Spinal cord (tissue), 10 donors: ENCODE measurements around the gene ZNFX1. TPM values are rescaled to one million over a fixed set of nuclear protein-coding genes. Genes with fewer than 3 reads are reported as not detected.
"Not testable (repeated sequence)": the region's sequence is repeated elsewhere in the genome, so short reads cannot be mapped to it uniquely, and the experiment has no call there.

Experiments
- DNase-seq, 6 donors: peaks; one replicate each; pipeline versions ENCODE4 v3.0.0 to v3.0.0-alpha.2; 2013 to 2015; ENCODE audit warnings: low spot score in 6 of 6, low read depth in 4 of 6
- H3K27ac ChIP-seq: one replicate; pipeline ENCODE4 v1.5.1; 2013; ENCODE audit warnings: low read depth, low read length, control low read depth
- H3K27me3 ChIP-seq: one replicate; pipeline ENCODE4 v1.6.1; 2013; ENCODE audit warnings: low read length; ENCODE audit not compliant: control insufficient read depth, insufficient read depth
- H3K36me3 ChIP-seq: one replicate; pipeline ENCODE4 v1.6.1; 2013; ENCODE audit warnings: low read length; ENCODE audit not compliant: control insufficient read depth, insufficient read depth
- H3K4me1 ChIP-seq: one replicate; pipeline ENCODE4 v1.6.1; 2013; ENCODE audit warnings: low read length; ENCODE audit not compliant: control insufficient read depth, insufficient read depth
- H3K4me3 ChIP-seq: one replicate; pipeline ENCODE4 v1.5.1; 2013; ENCODE audit warnings: low read depth, low read length, control low read depth
- H3K9me3 ChIP-seq: one replicate; pipeline ENCODE4 v1.6.1; 2013; ENCODE audit warnings: low read length; ENCODE audit not compliant: control insufficient read depth, insufficient read depth
- WGBS: methylation state at CpG from one replicate; pipeline ENCODE4 v1.1.5; 2013; ENCODE audit warnings: missing lambda C conversion rate; ENCODE audit not compliant: insufficient coverage; 5-methylcytosine and 5-hydroxymethylcytosine counted together
- polyA plus RNA-seq, 2 donors: library from polyadenylated mRNA; unstranded; fragments of 120-200 nt; gene quantifications; one replicate each; pipeline ENCODE4 v1.2.1, GENCODE V29; 2013; ENCODE audit not compliant: insufficient read length in 2 of 2
- total RNA-seq, 2 donors: library from RNA; depleted of rRNA in 1 of 2; stranded (reverse); fragments of 120-200 nt in 1 of 2; fragments of >200 nt in 1 of 2; gene quantifications; one replicate each; pipeline versions ENCODE4 v1.2.3 to v1.2.4, GENCODE V29; 2013 to 2014
- donor health status: healthy.

ZNFX1 gene
- total and polyA plus RNA-seq, 4 donors: 14.2 to 26.5 (median 16.0) TPM

DNA sequence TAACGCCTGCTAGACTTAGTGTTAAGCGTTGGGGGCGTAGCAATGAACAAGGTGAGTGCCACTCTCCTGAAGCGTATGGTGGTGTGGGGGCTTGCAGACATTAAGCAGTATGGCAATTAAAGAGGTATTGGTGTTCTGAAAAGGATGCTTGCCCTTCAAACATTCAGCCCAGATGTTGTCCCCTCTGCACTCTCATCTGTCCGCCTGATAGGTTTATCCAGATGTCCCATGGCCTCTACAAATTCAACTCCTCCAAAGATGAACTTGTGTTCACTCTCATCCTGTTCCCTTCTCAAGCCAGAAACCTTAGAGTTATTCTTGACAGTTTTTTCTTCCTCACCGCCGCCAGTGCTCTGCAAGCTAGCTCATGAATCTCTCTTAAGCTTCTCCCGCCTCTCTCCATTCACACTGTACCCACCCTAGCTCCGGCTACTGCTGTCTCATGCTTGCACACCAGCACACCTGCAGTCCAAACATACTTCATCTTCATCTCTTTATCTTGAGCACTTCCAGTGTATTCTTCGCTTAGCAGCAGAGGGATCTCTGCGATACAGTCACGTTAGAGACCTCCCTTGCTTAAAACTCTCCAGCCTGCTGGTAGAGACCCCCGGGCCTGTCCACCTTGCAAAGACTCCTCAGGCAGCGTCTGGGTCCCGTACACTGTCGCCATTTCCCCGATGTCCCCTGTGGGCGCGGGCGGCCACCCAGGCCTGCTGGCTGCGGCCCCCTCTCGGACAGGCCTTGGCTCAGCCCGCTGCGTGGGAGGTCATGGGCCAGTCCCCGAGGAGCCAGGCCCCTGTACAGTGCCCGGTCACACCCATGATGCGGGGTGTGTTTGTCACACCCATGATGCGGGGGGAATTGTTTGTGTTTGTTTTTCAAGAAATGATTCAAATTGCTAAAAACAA lies 57.7 kb downstream of the ZNFX1 start:
- H3K27ac ChIP-seq: no peak overlapping the region
- no peaks in the 10 kb centered on the region for H3K27me3 ChIP-seq
- H3K4me3 ChIP-seq: peak overlapping the region; percentile 92
- peaks cover 40% of the 10 kb centered on the region for H3K36me3 ChIP-seq
- 76% methylated on average over 20 of the region's 28 CpGs for WGBS
- no peak for DNase-seq
- peaks cover 20% of the 10 kb centered on the region for H3K4me1 ChIP-seq
- H3K9me3 ChIP-seq: no peaks in the 10 kb centered on the region

DNA sequence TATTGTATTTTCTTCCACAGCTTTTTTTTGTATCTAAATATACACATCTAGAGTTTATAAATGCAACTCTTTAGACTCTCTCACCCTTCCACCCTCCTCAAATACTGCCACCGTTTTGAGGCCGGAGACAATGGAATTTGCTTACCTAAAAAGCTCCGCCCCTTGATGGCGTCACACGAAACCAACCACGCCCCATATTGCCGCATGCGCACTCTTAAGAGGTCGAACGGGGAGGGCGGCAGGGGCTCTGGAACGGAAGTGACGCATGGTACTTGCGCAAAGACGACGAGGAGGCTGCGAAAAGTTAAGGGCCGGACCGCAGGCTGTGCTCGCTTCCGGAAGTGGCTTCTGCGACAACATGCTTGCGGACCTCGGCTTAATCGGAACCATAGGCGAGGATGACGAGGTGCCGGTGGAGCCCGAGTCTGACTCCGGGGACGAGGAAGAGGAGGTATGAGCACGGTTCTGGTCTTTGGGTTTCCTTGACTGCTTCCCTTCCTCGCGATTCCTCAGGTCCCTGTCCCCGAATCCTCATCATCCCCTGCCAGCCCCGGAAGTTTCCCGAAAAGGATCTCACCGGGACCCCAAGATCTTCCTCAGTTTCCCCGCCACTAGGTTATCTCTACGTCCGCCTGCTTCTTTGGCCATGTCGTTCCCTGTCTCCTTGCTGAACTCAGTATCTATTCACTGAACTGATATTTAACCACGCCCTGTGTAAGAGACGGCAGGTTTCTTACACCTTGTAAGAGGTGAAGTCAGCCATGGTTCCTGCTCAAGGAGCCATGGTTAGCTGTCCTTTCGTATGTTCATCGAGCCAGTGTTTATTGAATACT lies 58.5 kb downstream of the ZNFX1 start, which contains the start of gene DDX27:
Gene DDX27 (plus strand): TSS at position 326 of the 833 bp plus-strand sequence. CDS start 33 bp downstream, at position 359.
- H3K27me3 ChIP-seq: no peaks in the 10 kb centered on the region
- H3K9me3 ChIP-seq: no peaks in the 10 kb centered on the region
- peak; percentile 99 to 100 (median 100) for DNase-seq
- WGBS: 0% methylated on average over 39 of the region's 46 CpGs
- H3K27ac ChIP-seq: peak within 1 kb of the TSS; percentile 90
- H3K4me1 ChIP-seq: peaks cover 20% of the 10 kb centered on the region
- H3K4me3 ChIP-seq: peak within 1 kb of the TSS; percentile 92
- H3K36me3 ChIP-seq: peaks cover 32% of the 10 kb centered on the region

DNA sequence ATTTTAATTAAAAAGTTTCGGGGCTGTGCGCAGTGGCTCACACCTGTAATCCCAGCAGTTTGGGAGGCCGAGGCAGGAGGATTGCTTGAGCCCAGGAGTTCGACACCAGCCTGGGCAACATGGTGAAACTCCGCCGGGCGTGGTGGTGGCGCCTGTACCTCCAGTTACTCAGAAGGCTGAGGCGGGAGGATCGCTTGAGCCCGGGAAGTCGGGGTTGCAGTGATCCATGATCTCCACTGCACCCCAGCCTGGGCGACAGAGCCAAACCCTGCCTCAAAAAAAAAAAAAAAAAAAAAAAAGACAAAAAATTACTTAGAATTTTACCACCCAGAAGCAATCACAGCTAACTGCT lies 59.1 kb downstream of the ZNFX1 start:
- Histone ChIP-seq H3K36me3 (peaks cover 26% of the 10 kb centered on the region), H3K4me3 (peak overlapping the region; percentile 92), H3K27ac (peak overlapping the region; percentile 90), H3K4me1 (peaks cover 20% of the 10 kb centered on the region)
- H3K27me3 ChIP-seq, H3K9me3 ChIP-seq, DNase-seq: not testable (repeated sequence)
- WGBS: 55% methylated on average over 10 of the region's 13 CpGs

DNA sequence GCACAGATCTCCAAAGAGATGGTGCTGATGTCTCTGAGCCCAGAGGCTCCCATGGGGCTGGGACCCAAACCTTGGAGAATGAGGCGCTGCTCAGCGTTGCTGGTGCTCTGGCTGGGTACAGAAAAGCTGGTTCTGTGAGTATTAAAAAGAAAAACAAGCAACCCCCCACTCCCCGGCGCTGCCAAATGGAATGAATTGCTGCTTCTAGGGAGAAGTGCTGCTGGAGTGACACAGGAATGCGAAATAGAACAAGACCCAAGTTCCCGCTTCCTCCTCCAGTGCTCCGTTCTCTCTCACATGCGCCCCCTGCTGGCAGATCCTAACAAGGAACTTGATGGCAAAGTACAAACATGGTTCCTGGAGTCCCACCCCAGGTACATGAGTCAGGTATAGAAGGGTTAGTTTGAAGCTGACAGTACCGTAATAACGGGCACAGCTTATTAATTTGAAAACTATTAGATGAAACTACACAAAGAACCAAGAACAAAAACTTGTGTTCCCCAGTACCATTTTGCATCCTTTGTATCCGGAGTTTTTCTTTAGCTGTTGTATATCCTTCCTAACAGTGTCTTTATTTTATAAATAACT lies 60.8 kb downstream of the ZNFX1 start:
- WGBS: 20% methylated on average over 1 of the region's 11 CpGs
- Histone ChIP-seq H3K4me1 (peaks cover 20% of the 10 kb centered on the region), H3K36me3 (peaks cover 12% of the 10 kb centered on the region), H3K27ac (no peak overlapping the region), H3K9me3 (no peaks in the 10 kb centered on the region), H3K4me3 (no peak overlapping the region), H3K27me3 (no peaks in the 10 kb centered on the region)
- peak; percentile 75 to 97 (median 88) for DNase-seq

DNA sequence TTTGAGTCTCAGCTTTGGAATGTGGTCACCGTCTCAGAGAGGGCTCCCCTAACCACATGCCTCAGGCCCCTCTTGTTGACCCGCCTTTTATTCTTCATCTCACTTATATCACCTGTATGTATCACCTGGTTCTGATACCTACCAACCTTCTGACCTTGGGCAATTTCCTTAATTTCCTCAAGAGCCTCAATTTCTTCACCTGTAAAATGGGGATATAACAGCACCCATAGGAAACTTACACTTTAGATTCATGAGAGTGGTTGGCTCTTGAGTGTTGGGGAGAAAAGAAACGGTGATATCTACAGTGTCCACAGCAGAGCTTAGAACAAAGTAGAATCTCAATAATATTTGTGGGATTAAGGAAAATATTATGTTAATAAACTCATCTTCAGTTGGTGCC lies 62.6 kb downstream of the ZNFX1 start:
- H3K36me3 ChIP-seq: peaks cover under 1% of the 10 kb centered on the region
- no peak overlapping the region for H3K27ac ChIP-seq
- H3K4me1 ChIP-seq: peaks cover 13% of the 10 kb centered on the region
- H3K27me3 ChIP-seq: no peaks in the 10 kb centered on the region
- no peak for DNase-seq
- WGBS: no CpG with 5 or more reads among the region's 3 CpGs
- no peak overlapping the region for H3K4me3 ChIP-seq
- H3K9me3 ChIP-seq: peaks cover 1% of the 10 kb centered on the region

DNA sequence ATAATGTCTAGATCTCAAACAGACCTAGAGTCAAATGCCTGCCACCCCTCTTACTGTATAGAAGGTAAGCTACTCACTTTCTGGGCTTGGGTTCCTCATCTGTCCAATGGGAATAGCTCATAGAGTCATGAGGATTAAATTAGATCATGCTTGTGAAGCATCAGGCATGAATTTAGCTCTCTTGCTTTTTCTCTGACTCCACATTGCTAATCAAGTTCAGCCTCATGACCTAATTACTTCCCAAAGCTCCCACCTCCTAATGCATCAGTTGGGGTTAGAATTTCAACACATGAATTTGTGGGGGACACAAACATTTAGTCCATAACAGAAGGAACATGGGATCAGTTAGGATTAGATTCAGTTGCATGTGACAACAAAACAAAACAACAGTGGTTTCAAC lies 63.3 kb downstream of the ZNFX1 start:
- DNase-seq: no peak
- no peaks in the 10 kb centered on the region for H3K27me3 ChIP-seq
- peaks cover 8% of the 10 kb centered on the region for H3K4me1 ChIP-seq
- H3K36me3 ChIP-seq: no peaks in the 10 kb centered on the region
- H3K4me3 ChIP-seq: no peak overlapping the region
- no peak overlapping the region for H3K27ac ChIP-seq
- peaks cover 3% of the 10 kb centered on the region for H3K9me3 ChIP-seq

DNA sequence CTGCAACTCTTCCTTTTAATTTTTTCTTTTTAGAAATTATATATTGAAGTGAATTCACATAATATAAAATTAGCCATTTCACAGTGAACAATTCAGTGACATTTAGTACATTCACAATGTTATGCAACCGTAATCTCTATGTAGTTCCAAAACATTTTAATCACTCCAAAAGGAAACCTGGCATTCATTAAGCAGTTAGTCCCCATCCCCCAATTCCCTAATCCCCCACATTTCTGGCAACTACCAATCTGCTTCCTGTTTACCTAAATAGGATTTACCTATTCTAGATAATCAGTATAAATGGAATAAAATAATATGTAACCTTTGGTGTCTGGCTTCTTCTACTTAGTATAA lies 67.1 kb downstream of the ZNFX1 start:
- H3K4me3 ChIP-seq: no peak overlapping the region
- H3K9me3 ChIP-seq: peaks cover 3% of the 10 kb centered on the region
- no peaks in the 10 kb centered on the region for H3K36me3 ChIP-seq
- no peak for DNase-seq
- H3K27ac ChIP-seq: no peak overlapping the region
- H3K27me3 ChIP-seq: no peaks in the 10 kb centered on the region
- no peaks in the 10 kb centered on the region for H3K4me1 ChIP-seq
- no CpG with 5 or more reads among the region's 1 CpG for WGBS

DNA sequence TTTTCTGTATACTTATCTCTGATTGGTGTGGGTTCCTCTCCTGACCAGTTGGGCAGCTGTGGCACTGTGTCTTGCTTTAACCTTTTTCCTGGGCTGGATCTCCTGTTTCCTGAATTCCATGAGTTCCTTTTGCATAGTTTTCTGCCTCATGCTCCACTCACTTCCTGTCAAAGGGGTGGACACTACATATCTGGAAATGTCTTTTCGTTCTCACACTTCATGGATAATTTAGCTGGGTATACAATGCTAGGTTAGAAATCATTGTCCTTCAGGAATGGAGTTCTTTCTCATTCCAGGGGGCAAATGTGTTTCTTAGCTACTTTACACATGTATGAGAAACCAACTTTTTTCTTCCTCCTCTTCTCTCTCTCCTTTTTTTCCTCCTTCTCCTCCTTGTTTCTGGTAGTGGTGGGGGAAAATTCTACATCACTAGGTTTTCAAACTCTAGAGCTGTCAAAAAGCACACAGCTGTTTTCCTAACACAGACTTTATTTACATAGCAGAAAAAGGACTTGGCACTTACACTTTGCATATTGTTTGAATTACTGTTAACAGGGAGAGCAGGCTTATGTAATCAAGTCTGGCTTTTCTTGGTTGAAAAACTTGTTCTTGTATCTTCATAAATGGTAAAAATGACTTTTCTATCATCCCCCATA lies 67.6 kb downstream of the ZNFX1 start:
- no peak for DNase-seq
- WGBS: no CpG with 5 or more reads among the region's 1 CpG
- Histone ChIP-seq H3K4me3 (no peak overlapping the region), H3K9me3 (peaks cover 3% of the 10 kb centered on the region), H3K27me3 (no peaks in the 10 kb centered on the region), H3K36me3 (no peaks in the 10 kb centered on the region), H3K4me1 (no peaks in the 10 kb centered on the region), H3K27ac (no peak overlapping the region)

DNA sequence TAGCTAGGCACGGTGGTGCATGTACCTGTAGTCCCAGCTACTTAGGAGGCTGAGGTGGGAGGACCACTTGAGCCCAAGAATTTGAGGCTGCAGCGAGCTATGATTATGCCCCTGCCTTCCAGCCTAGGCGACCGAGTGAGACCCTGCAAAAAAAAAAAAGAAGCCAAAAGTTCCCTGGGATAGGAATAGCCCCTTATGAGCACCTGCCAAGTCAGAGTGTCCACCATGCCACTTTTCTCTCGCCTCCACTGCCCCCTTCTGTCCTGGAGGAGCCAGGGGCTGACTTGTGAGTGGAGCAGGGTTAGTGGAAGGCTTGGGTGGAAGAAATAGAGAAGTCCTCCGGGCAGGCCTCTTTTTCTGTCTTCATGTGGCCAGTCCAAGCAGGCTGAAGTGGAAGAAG lies 70.8 kb downstream of the ZNFX1 start:
- H3K36me3 ChIP-seq: no peaks in the 10 kb centered on the region
- H3K27me3 ChIP-seq: no peaks in the 10 kb centered on the region
- H3K9me3 ChIP-seq: peaks cover 3% of the 10 kb centered on the region
- H3K4me1 ChIP-seq: no peaks in the 10 kb centered on the region
- no peak for DNase-seq
- no peak overlapping the region for H3K4me3 ChIP-seq
- 91% methylated on average over 3 of the region's 6 CpGs for WGBS
- no peak overlapping the region for H3K27ac ChIP-seq
